Stimulated activated naive CD8-positive, alpha-beta T cell treated with anti-CD3 and anti-CD28 coated beads, Interleukin-15, amount 100 ng/mL, for 72 hours (primary cell): ENCODE data around the gene ELN.
"Not testable (repeated sequence)": the region's sequence is repeated elsewhere in the genome, so short reads cannot be mapped to it uniquely, and the experiment has no call there.

Experiments used
- ATAC-seq: fragments of 150-1000 bp; cut with Tn5 transposase; 2 replicates; pipeline ENCODE4 v1.10.0; 2021; ENCODE audit warnings: mild to moderate bottlenecking, moderate library complexity
- DNase-seq, 2 donors: peaks; one replicate each; pipeline ENCODE4 v3.0.0; 2021 to 2022
- H3K27ac Mint-ChIP-seq, 2 donors: one replicate each; pipeline ENCODE4 v1.8.0; 2022; ENCODE audit warnings: mild to moderate bottlenecking in 2 of 2, mixed read lengths in 2 of 2, moderate library complexity in 2 of 2
- H3K27me3 Mint-ChIP-seq: one replicate; pipeline ENCODE4 v1.8.0; 2022; ENCODE audit warnings: mixed read lengths
- H3K4me1 Mint-ChIP-seq: one replicate; pipeline ENCODE4 v1.8.0; 2022; ENCODE audit warnings: mild to moderate bottlenecking, mixed read lengths
- H3K4me3 Mint-ChIP-seq, 2 donors: one replicate each; pipeline ENCODE4 v1.8.0; 2022; ENCODE audit warnings: mild to moderate bottlenecking in 2 of 2, mixed read lengths in 2 of 2, moderate library complexity in 1 of 2
- H3K9me3 Mint-ChIP-seq, 2 donors: one replicate each; pipeline ENCODE4 v1.8.0; 2022; ENCODE audit warnings: mixed read lengths in 2 of 2

ELN gene

DNA sequence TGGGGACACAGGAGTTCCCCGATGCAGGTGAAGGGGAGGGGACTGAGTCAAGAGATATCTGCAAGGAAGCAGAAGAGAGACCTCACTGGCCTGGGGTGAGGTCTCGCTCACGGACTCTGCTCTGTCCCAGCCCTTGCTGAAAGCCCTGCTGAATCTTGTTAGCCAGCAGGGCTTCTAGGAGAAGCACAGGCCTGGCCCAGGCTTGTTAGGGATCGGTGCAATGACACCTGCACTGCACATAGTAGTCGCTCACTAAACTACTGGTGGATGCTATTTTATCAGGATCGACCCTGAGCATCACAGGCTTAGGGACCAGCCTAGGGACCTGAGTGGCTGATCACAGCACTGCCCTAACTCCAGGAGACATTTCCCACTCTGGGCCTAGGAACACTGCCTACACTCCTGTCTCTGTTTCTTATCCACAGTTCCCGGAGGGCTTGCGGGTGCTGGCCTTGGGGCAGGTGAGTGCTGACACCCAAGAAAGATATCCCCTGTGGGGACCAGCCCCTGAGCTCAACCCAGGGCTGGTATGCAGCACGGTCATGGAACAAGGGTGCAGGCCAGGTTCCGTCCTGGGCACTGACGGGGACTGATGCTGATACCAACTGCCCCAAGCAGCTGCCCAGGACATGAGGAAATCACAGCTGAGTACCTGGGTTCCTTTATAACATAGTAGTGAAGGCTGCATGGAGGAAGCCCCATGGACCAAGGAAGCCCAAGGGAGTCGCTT lies 13.0 kb downstream of the ELN start:
- no peak overlapping the region for H3K4me3 Mint-ChIP-seq
- H3K9me3 Mint-ChIP-seq: no peaks in the 10 kb centered on the region
- H3K27ac Mint-ChIP-seq: no peak overlapping the region
- no peaks in the 10 kb centered on the region for H3K4me1 Mint-ChIP-seq
- no peak for ATAC-seq
- no peaks in the 10 kb centered on the region for H3K27me3 Mint-ChIP-seq
- DNase-seq: no peak

DNA sequence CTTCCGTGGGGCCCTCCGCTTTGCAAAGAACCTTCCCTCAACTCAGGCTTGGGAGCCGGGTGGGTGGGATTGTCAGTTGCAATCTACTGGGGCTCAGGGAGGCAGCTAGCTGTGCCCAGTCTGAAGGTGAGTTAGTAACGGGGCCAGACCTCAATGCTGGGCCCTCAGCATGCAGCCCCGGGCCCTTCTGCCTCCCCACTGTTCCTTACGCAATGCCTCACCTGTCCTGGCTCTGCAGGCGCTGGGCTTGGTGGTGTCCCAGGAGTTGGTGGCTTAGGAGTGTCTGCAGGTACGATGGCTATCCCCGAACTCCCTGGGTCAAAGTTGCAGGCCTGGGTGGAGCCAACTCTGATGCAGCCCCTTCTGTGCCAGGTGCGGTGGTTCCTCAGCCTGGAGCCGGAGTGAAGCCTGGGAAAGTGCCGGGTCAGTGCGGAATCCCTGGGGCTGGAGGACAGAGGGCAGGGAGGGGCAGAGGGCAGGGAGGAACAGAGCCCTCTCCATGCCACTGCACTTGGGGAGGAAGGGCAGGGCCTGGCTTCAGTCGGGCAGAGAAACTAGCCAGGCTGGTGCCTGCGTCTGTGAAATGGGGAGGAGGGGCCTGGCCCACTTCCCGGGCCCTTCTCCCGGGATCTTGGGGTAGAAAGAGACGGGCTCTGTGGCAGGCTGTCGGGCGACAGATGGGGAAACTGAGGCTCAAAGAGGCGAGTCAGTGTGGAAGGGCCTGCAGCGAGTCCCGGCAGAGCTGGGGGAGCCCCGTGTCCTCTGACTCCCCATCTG lies 15.0 kb downstream of the ELN start:
- Mint-ChIP-seq H3K9me3 (no peaks in the 10 kb centered on the region), H3K4me1 (no peaks in the 10 kb centered on the region), H3K4me3 (no peak overlapping the region), H3K27ac (no peak overlapping the region), H3K27me3 (no peaks in the 10 kb centered on the region)
- no peak for ATAC-seq
- DNase-seq: no peak

DNA sequence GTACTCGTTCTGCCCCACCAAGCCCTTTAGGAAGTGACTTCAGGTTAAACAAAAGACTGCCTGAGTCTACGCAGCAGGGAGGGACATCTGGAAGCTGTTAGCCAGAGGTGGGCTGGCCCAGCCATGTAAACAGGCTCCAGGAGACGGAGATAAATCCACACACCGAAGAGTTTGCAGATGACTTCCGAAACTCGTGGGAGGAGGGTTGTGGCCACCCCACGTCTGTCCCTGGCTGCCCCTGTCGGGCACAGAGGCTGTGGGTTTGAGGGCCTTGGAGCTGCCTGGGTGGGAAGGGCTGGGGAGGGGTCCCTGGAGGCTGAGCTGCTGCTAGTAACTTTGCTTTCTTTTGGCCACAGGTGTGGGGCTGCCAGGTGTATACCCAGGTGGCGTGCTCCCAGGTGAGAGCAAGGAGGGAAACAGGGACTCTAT lies 15.6 kb downstream of the ELN start:
- Mint-ChIP-seq H3K4me1 (no peaks in the 10 kb centered on the region), H3K27ac (no peak overlapping the region), H3K4me3 (no peak overlapping the region), H3K9me3 (no peaks in the 10 kb centered on the region), H3K27me3 (no peaks in the 10 kb centered on the region)
- DNase-seq (no peak), ATAC-seq (no peak)

DNA sequence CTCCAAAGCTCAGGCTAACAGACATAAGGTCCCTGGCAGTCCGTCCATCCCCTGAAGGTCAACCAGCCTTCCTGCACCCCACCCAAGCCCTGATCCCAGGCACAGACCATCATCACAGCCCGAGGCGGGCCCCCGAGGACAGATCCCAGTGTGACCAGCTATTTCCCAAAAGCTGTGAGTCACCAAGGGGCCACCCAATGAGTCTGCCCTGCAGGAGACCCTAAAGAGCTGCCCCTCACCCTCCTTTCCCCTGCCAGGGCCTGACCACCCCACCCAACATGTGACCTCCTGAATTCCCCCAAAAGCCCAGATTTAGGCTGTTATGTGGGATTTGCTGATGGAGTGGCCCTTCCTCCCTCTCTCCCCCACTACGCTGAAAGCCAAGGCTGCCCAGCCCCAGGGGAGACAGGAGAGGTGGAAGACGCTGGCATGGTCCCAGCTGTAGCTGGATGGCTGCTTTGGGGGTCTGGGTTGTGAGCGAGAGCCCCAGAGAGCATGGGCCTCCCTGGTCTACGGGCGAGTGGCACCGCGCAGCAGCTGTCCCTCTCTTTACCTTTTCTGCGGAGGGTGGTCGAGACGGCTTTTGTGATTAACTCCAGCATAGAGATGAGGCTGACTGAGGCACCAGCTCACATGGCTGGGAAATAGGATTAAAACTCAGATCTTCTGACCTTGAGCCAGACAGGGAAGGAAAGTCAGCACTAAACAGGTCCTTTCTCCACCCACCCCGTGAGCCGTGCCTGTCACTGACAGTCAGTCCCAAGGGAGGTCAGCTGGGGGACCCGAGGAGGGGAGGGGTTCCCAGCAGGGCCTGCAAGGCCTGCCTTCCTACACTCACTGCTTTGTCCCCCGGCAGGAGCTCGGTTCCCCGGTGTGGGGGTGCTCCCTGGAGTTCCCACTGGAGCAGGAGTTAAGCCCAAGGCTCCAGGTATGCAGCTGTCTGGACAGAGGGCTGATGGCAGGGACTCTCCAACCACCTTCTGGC lies 16.7 kb downstream of the ELN start:
- no peak for ATAC-seq
- Mint-ChIP-seq H3K9me3 (no peaks in the 10 kb centered on the region), H3K27me3 (no peaks in the 10 kb centered on the region), H3K4me1 (no peaks in the 10 kb centered on the region), H3K27ac (no peak overlapping the region), H3K4me3 (no peak overlapping the region)
- DNase-seq: no peak

DNA sequence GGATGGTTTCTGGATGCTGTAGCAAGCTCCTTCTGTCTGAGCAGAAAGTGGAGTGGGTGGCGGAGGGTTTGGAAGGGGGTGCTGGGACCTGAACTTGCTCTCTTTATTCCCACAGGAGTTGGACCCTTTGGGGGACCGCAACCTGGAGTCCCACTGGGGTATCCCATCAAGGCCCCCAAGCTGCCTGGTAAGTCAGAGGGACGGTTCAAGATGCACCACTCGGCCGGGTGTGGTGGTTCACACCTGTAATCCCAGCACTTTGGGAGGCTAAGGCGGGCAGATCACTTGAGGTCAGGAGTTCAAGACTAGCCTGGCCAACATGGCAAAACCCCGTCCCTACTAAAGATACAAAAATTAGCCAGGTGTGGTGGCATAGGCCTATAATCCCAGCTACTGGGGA lies 18.6 kb downstream of the ELN start:
- ATAC-seq, H3K9me3 Mint-ChIP-seq, DNase-seq, H3K4me3 Mint-ChIP-seq, H3K27ac Mint-ChIP-seq, H3K4me1 Mint-ChIP-seq, H3K27me3 Mint-ChIP-seq: not testable (repeated sequence)

DNA sequence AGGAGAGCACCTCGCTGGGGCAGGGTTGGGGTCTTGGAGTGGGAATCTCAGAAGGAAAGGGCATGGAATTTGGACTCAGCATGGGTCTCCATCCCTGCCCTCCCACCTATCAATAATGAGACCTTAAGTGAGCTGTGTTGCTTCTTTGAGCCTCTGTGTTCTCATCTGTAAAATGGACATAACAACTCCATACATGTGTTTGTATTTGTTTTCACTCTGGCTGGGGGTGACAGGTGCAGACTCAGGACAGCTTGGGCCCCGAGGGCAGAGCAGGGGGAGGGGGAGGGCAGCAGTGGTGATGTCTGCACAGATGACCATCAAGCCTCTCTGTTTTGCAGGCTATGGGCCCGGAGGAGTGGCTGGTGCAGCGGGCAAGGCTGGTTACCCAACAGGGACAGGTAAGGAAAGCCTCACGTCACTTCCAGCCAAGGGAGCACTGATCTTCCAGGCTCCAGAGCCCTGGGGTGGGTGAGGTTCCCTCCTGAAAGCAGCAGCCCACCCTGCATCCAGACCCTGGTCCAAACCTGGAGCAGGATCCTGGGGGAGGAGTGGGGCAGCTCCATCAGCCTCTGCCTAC lies 19.9 kb downstream of the ELN start:
- no peaks in the 10 kb centered on the region for H3K27me3 Mint-ChIP-seq
- H3K4me3 Mint-ChIP-seq: no peak overlapping the region
- H3K4me1 Mint-ChIP-seq: no peaks in the 10 kb centered on the region
- no peak overlapping the region for H3K27ac Mint-ChIP-seq
- ATAC-seq: no peak
- H3K9me3 Mint-ChIP-seq: no peaks in the 10 kb centered on the region
- DNase-seq: no peak

DNA sequence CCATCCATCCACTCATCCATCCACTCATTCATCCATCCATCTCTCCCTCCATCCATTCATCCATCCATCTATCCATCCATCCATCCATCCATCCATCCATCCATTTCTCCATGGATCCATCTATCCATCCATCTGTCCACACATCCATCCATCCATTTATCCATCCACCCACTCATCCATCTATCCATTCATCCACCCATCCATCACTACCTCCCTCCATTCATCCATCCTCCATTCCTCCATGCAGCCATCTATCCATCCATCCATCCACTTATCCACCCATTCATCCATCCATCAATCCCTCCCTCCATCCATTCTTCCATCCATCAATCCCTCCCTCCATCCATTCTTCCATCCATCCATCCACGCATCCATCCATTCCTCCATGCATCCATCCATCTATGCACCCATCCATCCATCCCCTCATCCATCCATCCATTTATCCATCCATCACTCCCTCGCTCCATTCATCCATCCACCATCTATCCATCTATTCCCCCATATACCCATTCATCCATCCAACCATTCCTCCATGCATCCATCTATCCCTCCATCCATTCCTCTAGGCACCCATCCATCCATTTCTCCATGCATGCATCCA lies 21.1 kb downstream of the ELN start:
- H3K27ac Mint-ChIP-seq: no peak overlapping the region
- DNase-seq (no peak), ATAC-seq (no peak)
- H3K4me3 Mint-ChIP-seq: no peak overlapping the region
- H3K4me1 Mint-ChIP-seq: no peaks in the 10 kb centered on the region
- H3K27me3 Mint-ChIP-seq: no peaks in the 10 kb centered on the region
- no peaks in the 10 kb centered on the region for H3K9me3 Mint-ChIP-seq

DNA sequence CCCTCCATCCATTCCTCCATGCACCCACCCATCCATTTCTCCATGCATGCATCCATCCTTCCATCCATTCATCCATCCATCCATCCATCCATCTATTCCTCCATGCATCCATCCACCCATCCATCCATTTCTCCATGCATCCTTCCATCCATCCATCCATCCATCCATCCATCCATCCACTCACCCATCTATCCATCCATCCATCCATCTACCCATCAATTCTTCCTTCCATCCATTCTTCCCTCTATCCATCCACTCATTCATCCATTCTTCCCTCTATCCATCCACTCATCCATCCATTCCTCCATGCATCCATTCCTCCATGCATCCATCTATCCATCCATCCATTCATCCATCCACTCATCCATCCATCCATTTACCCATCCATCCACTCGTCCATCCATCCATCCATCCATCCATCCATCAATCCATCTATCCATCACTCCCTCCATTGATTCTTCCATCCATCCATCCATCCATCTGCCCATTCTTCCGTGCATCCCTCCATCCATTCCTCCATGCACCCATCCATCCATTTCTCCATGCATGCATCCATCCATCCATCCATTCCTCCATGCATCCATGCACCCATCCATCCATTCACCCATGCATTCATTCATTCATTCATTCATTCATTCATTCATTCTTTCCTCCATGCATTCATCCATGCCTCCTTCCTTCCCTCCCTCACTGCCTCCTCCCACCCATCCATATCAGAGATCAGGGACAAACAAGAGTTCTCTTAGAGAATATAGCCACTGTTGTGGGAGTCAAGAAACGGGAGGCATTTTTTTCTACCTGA lies 22.2 kb downstream of the ELN start:
- Mint-ChIP-seq H3K9me3 (no peaks in the 10 kb centered on the region), H3K4me1 (no peaks in the 10 kb centered on the region), H3K4me3 (no peak overlapping the region), H3K27me3 (no peaks in the 10 kb centered on the region), H3K27ac (no peak overlapping the region)
- no peak for DNase-seq
- no peak for ATAC-seq

DNA sequence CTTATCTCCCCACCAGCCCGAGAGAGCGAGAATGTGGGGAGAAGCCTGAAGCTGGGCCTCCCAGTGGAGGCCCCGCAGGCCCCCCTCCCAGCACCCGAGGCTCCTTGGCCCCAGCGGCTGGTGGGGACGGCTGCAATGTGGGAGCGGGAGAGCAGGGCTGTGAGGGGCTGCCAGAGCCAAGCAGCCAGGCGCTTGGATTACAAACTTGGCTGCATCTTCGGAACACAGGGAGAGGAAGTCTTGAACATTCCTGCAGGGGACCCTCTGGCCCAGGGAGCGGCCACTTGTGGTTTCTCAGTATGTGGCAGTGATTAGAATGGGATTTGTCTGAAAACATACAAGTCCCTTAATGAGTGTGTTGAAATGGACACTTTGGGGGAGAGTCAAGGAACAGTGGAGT lies 23.2 kb downstream of the ELN start:
- Mint-ChIP-seq H3K27ac (peak overlapping the region in 1 of 2 donors; percentile 58), H3K4me1 (no peaks in the 10 kb centered on the region), H3K27me3 (no peaks in the 10 kb centered on the region), H3K4me3 (no peak overlapping the region), H3K9me3 (no peaks in the 10 kb centered on the region)
- ATAC-seq: no peak
- DNase-seq: no peak

DNA sequence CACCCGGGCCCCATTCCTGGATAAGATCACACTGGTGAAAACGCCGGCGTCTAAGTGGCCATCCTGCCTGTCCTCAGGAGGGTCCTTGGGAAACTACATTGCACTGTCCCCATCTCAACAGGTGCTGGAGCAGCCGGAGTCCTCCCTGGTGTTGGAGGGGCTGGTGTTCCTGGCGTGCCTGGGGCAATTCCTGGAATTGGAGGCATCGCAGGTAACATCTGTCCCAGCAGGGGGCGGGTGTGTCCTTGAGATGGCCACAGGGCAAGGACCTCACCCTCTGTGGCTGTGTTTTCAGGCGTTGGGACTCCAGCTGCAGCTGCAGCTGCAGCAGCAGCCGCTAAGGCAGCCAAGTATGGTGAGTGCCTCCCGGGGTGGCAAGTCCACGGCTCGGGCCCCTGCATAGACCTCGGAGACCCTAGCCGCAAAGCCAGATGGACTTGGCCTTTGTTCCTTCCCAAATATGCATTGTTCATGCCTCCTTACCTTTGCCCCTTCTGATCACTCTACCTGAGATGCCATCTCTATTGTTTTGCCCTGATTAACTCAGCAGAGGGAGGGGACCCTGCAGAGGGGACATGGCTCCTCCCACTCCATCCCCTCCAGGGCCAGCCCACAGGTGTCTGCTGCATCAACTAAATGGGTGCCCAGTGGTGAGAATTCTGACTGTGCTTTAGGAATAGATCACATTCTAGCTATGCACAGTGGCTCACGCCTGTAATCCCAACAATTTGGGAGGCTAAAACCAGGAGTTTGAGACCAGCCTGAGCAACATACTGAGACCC lies 23.8 kb downstream of the ELN start:
- Mint-ChIP-seq H3K9me3 (no peaks in the 10 kb centered on the region), H3K27ac (no peak overlapping the region), H3K27me3 (no peaks in the 10 kb centered on the region), H3K4me3 (no peak overlapping the region), H3K4me1 (no peaks in the 10 kb centered on the region)
- ATAC-seq: no peak
- DNase-seq: no peak

DNA sequence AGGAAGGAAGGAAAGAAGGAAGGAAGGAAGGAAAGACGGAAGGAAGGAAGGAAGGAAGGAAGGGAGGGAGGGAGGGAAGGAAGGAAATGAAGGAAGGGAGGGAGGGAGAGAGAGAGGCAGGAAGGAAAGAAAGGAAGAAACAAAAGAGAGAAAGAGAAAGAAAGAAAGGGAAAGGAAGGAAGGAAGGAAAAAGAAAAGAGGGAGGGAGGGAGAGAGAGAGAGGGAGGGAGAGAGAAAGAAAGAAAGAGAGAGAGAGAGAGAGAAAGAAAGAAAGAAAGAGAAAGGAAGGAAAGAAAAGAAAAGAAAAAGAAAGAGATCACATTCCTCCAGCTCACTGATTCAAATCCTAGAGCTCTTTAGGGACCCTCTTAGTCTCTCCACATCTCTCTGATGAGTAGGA lies 24.7 kb downstream of the ELN start:
- no peak for ATAC-seq

DNA sequence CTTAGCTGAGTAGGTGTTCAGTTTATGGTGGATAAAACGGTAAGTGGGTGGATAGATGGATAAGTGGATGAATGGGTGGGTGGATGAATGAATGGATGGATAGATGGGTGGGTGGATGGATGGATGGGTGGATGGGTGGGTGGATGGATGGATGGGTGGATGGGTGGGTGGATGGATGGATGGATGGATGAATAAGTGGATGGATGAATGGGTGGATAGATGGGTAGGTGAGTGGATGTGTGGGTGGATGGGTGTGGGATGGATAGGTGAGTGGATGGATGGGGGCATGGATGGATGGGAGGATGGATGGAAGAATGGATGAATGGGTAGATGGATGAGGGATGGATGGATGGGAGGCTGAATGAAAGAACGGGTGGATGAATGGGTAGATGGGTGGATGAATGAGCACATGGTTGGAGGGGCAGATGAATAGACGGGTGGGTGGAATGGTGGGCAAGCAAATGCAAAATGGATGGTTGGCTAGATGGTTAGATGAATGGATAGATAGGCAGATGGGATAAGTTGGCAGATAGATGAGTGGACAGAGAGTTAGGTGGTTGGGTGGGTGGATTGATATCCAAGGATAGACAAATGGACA lies 25.7 kb downstream of the ELN start:
- Mint-ChIP-seq H3K4me1 (no peaks in the 10 kb centered on the region), H3K27me3 (no peaks in the 10 kb centered on the region), H3K27ac (no peak overlapping the region), H3K4me3 (no peak overlapping the region), H3K9me3 (no peaks in the 10 kb centered on the region)
- ATAC-seq (no peak), DNase-seq (no peak)

More for the DNA sequence above, 24.7 kb downstream of the ELN start:
- no peak overlapping the region for H3K4me3 Mint-ChIP-seq
- H3K27me3 Mint-ChIP-seq: no peaks in the 10 kb centered on the region
- no peaks in the 10 kb centered on the region for H3K4me1 Mint-ChIP-seq
- no peak overlapping the region for H3K27ac Mint-ChIP-seq
- H3K9me3 Mint-ChIP-seq: no peaks in the 10 kb centered on the region
- DNase-seq: no peak

DNA sequence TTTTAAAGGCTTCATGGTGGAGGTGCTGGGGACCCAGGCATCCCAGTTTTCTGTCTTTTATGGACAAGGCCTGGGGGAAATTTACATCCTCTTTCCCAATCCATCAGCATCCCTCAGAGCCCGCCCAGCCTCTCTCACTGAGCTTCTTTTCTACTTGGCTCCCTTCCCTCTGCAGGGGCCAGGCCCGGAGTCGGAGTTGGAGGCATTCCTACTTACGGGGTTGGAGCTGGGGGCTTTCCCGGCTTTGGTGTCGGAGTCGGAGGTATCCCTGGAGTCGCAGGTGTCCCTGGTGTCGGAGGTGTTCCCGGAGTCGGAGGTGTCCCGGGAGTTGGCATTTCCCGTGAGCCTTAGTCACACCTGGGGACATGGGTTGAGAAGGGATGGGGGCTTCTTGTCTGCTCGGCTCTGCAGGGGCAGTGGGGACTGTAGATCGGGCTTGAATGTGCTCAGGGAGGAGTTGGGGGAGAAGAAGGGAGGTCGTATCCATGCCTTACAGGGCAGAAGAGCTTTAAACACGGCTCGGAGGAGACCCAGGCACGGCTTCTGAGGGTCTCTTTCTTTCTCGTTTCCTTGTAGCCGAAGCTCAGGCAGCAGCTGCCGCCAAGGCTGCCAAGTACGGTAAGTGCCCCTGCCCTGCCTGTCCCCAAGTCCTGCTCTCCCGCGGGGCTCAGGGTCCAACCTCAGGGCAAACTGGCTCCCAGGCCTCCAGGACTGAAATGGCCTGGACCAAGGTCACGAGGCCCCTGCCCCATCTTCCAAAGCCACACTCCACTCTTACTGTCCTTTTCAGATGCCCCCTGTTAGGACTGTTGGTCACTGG lies 28.3 kb downstream of the ELN start:
- DNase-seq: no peak
- Mint-ChIP-seq H3K27ac (no peak overlapping the region), H3K27me3 (no peaks in the 10 kb centered on the region), H3K9me3 (no peaks in the 10 kb centered on the region), H3K4me1 (no peaks in the 10 kb centered on the region), H3K4me3 (no peak overlapping the region)
- no peak for ATAC-seq
